ENCODE measurements around the gene TSFM. TPM values are rescaled to one million over a fixed set of nuclear protein-coding genes. Genes with fewer than 3 reads are reported as not detected.

TSFM gene
- total RNA-seq, 1 experiment from 2014 or later = 58.5 TPM

GRCh38 chr12:57749061-57749460 is 33.5 kb upstream of the TSFM start:
- intact Hi-C loops (cut with micrococcal nuclease; ENCODE audit: unreplicated experiment) = no loop called here
- Histone ChIP-seq H3K9me3 (ENCODE audit: low read depth, low read length, poor library complexity, severe bottlenecking) (no peaks in the 10 kb centered on the region), H3K27ac (ENCODE audit: low read depth, low read length, poor library complexity, severe bottlenecking) (no peak overlapping the region), H3K4me3 (ENCODE audit: low read depth, low read length, poor library complexity, severe bottlenecking) (no peak overlapping the region), H3K4me1 (ENCODE audit: insufficient read depth, low read length, poor library complexity, severe bottlenecking) (peaks cover 27% of the 10 kb centered on the region), H3K27me3 (replicated peaks; ENCODE audit: insufficient read depth, low read depth, low read length, poor library complexity) (no peaks in the 10 kb centered on the region), H3K36me3 (ENCODE audit: insufficient read depth, low read length, poor library complexity, severe bottlenecking) (peaks cover 44% of the 10 kb centered on the region)
- POLR2A ChIA-PET (ENCODE audit: low non-redundant PET) = no interaction called here
- BruUV-seq (replicated peaks) = no TSS peak
- CTCF ChIA-PET = no interaction called here
- TF ChIP-seq CTCF (conservative IDR thresholded peaks at IDR 0.05; ENCODE audit: low read depth, low read length) (no peak), EZH2 (IDR thresholded peaks at IDR 0.05; ENCODE audit: borderline replicate concordance, low read depth, low read length, poor library complexity, severe bottlenecking) (no peak)
- no peak for DNase-seq (ENCODE audit: low spot score)

GRCh38 chr12:57750561-57751431 is 31.8 kb upstream of the TSFM start:
- peak overlapping the region; percentile 87 for H3K4me3 ChIP-seq (ENCODE audit: low read depth, low read length, poor library complexity, severe bottlenecking)
- no peak for TF ChIP-seq EZH2 (IDR thresholded peaks at IDR 0.05; ENCODE audit: borderline replicate concordance, low read depth, low read length, poor library complexity, severe bottlenecking)
- TF ChIP-seq CTCF (conservative IDR thresholded peaks at IDR 0.05; ENCODE audit: low read depth, low read length) = no peak
- BruUV-seq (replicated peaks) = no TSS peak
- H3K4me1 ChIP-seq (ENCODE audit: insufficient read depth, low read length, poor library complexity, severe bottlenecking) = peaks cover 29% of the 10 kb centered on the region
- DNase-seq (ENCODE audit: low spot score) = no peak
- intact Hi-C loops (cut with micrococcal nuclease; ENCODE audit: unreplicated experiment) = no loop called here
- H3K27ac ChIP-seq (ENCODE audit: low read depth, low read length, poor library complexity, severe bottlenecking) = peak overlapping the region; percentile 93
- peaks cover 44% of the 10 kb centered on the region for H3K36me3 ChIP-seq (ENCODE audit: insufficient read depth, low read length, poor library complexity, severe bottlenecking)
- POLR2A ChIA-PET (ENCODE audit: low non-redundant PET) = no interaction called here
- H3K27me3 ChIP-seq (replicated peaks; ENCODE audit: insufficient read depth, low read depth, low read length, poor library complexity) = no peaks in the 10 kb centered on the region
- H3K9me3 ChIP-seq (ENCODE audit: low read depth, low read length, poor library complexity, severe bottlenecking) = no peaks in the 10 kb centered on the region
- CTCF ChIA-PET = no interaction called here

GRCh38 chr12:57751432-57751787 is 31.2 kb upstream of the TSFM start:
- Histone ChIP-seq H3K9me3 (ENCODE audit: low read depth, low read length, poor library complexity, severe bottlenecking) (no peaks in the 10 kb centered on the region), H3K4me1 (ENCODE audit: insufficient read depth, low read length, poor library complexity, severe bottlenecking) (peaks cover 31% of the 10 kb centered on the region), H3K27me3 (replicated peaks; ENCODE audit: insufficient read depth, low read depth, low read length, poor library complexity) (no peaks in the 10 kb centered on the region), H3K27ac (ENCODE audit: low read depth, low read length, poor library complexity, severe bottlenecking) (peak overlapping the region; percentile 93), H3K36me3 (ENCODE audit: insufficient read depth, low read length, poor library complexity, severe bottlenecking) (peaks cover 41% of the 10 kb centered on the region), H3K4me3 (ENCODE audit: low read depth, low read length, poor library complexity, severe bottlenecking) (peak overlapping the region; percentile 87)
- no TSS peak for BruUV-seq (replicated peaks)
- CTCF ChIA-PET = no interaction called here
- intact Hi-C loops (cut with micrococcal nuclease; ENCODE audit: unreplicated experiment) = no loop called here
- DNase-seq (ENCODE audit: low spot score) = no peak
- TF ChIP-seq EZH2 (IDR thresholded peaks at IDR 0.05; ENCODE audit: borderline replicate concordance, low read depth, low read length, poor library complexity, severe bottlenecking) (no peak), CTCF (conservative IDR thresholded peaks at IDR 0.05; ENCODE audit: low read depth, low read length) (no peak)
- POLR2A ChIA-PET (ENCODE audit: low non-redundant PET) = no interaction called here

Data from A673 (cell line).